HEK293 (cell line): ENCODE data around the gene CYB5D1.

Experiments
- BCL11A ChIP-seq: fragments of 450-650 bp; formaldehyde crosslinking; IDR thresholded peaks from 2 replicates; pipeline ENCODE4 v1.5.1; 2016; ENCODE audit warnings: low read depth, missing biosample characterization, missing genetic modification characterization
- BCL6B ChIP-seq: fragments of 450-650 bp; formaldehyde crosslinking; IDR thresholded peaks from 2 replicates; pipeline ENCODE4 v1.5.1; 2017; ENCODE audit warnings: missing biosample characterization, missing genetic modification characterization
- KLF16 ChIP-seq: fragments of 450-650 bp; formaldehyde crosslinking; IDR thresholded peaks from 2 replicates; pipeline ENCODE4 v1.5.1; 2017; ENCODE audit warnings: missing biosample characterization, missing genetic modification characterization
- TRIM28 ChIP-seq: IDR thresholded peaks from 2 replicates; pipeline ENCODE4 v1.6.1; 2011; ENCODE audit warnings: low read length, control low read depth, borderline replicate concordance
- ZBTB21 ChIP-seq: fragments of 450-650 bp; formaldehyde crosslinking; IDR thresholded peaks from 2 replicates; pipeline ENCODE4 v1.5.1; 2017; ENCODE audit warnings: missing biosample characterization, missing genetic modification characterization
- ZBTB7A ChIP-seq: fragments of 450-650 bp; formaldehyde crosslinking; IDR thresholded peaks from 2 replicates; pipeline ENCODE4 v1.5.1; 2016; ENCODE audit warnings: low read depth, missing biosample characterization, missing genetic modification characterization
- ZEB2 ChIP-seq: fragments of 450-650 bp; formaldehyde crosslinking; IDR thresholded peaks from 2 replicates; pipeline ENCODE4 v1.5.1; 2016; ENCODE audit warnings: missing biosample characterization, missing genetic modification characterization
- ZFP69B ChIP-seq: fragments of 450-650 bp; formaldehyde crosslinking; IDR thresholded peaks from 2 replicates; pipeline ENCODE4 v1.5.1; 2016; ENCODE audit warnings: missing biosample characterization, missing genetic modification characterization
- ZNF114 ChIP-seq: fragments of 450-650 bp; formaldehyde crosslinking; IDR thresholded peaks from 2 replicates; pipeline ENCODE4 v1.5.0; 2017; ENCODE audit warnings: missing biosample characterization, missing genetic modification characterization
- ZNF19 ChIP-seq: fragments of 450-650 bp; formaldehyde crosslinking; IDR thresholded peaks from 2 replicates; pipeline ENCODE4; 2016; ENCODE audit warnings: missing biosample characterization, missing genetic modification characterization, low read depth
- ZNF292 ChIP-seq: fragments of 450-650 bp; formaldehyde crosslinking; IDR thresholded peaks from 2 replicates; pipeline ENCODE4 v1.5.1; 2016; ENCODE audit warnings: low read depth, missing biosample characterization, missing genetic modification characterization, borderline replicate concordance
- ZNF302 ChIP-seq: fragments of 450-650 bp; formaldehyde crosslinking; IDR thresholded peaks from 2 replicates; pipeline ENCODE4 v1.5.1; 2016; ENCODE audit warnings: missing biosample characterization, missing genetic modification characterization, low read depth
- ZNF311 ChIP-seq: fragments of 450-650 bp; formaldehyde crosslinking; IDR thresholded peaks from 2 replicates; pipeline ENCODE4 v1.5.1; 2017; ENCODE audit warnings: missing biosample characterization, missing genetic modification characterization, borderline replicate concordance
- ZNF324 ChIP-seq: fragments of 450-650 bp; formaldehyde crosslinking; IDR thresholded peaks from 2 replicates; pipeline ENCODE4 v1.5.1; 2016; ENCODE audit warnings: missing biosample characterization, missing genetic modification characterization
- ZNF416 ChIP-seq: fragments of 450-650 bp; formaldehyde crosslinking; IDR thresholded peaks from 2 replicates; pipeline ENCODE4 v1.5.1; 2016; ENCODE audit warnings: missing biosample characterization, missing genetic modification characterization
- ZNF423 ChIP-seq: fragments of 450-650 bp; formaldehyde crosslinking; IDR thresholded peaks from 2 replicates; pipeline ENCODE4 v1.5.1; 2016; ENCODE audit warnings: missing biosample characterization, missing genetic modification characterization
- ZNF501 ChIP-seq: fragments of 450-650 bp; formaldehyde crosslinking; IDR thresholded peaks from 2 replicates; pipeline ENCODE4 v1.5.1; 2016; ENCODE audit warnings: missing biosample characterization, missing genetic modification characterization
- ZNF530 ChIP-seq: fragments of 450-650 bp; formaldehyde crosslinking; IDR thresholded peaks from 2 replicates; pipeline ENCODE4 v1.5.1; 2016; ENCODE audit warnings: low read depth, missing biosample characterization, missing genetic modification characterization
- ZNF560 ChIP-seq: fragments of 450-650 bp; formaldehyde crosslinking; IDR thresholded peaks from 2 replicates; pipeline ENCODE4 v1.5.1; 2017; ENCODE audit warnings: missing biosample characterization, missing genetic modification characterization, borderline replicate concordance
- ZNF561 ChIP-seq: fragments of 450-650 bp; IDR thresholded peaks from 2 replicates; pipeline ENCODE4 v1.5.1; 2018; ENCODE audit warnings: missing biosample characterization, missing genetic modification characterization, borderline replicate concordance
- ZNF658 ChIP-seq: fragments of 450-650 bp; formaldehyde crosslinking; IDR thresholded peaks from 2 replicates; pipeline ENCODE4; 2016; ENCODE audit warnings: missing biosample characterization, missing genetic modification characterization
- ZNF701 ChIP-seq: fragments of 450-650 bp; formaldehyde crosslinking; IDR thresholded peaks from 2 replicates; pipeline ENCODE4 v1.5.1; 2016; ENCODE audit warnings: missing biosample characterization, missing genetic modification characterization
- ZNF777 ChIP-seq: fragments of 450-650 bp; formaldehyde crosslinking; IDR thresholded peaks from 2 replicates; pipeline ENCODE4 v1.5.1; 2017; ENCODE audit warnings: missing biosample characterization, missing genetic modification characterization, borderline replicate concordance
- TF ChIP-seq, protein P1 (sequence below): fragments of 450-650 bp; formaldehyde crosslinking; IDR thresholded peaks from 2 replicates; pipeline ENCODE4 v1.5.0; 2017; ENCODE audit warnings: missing biosample characterization, missing genetic modification characterization, borderline replicate concordance
- TF ChIP-seq, protein P2 (sequence below): IDR thresholded peaks from 2 replicates; pipeline ENCODE4 v1.6.1; 2011; ENCODE audit warnings: mild to moderate bottlenecking, low read depth, low read length, borderline replicate concordance
- TF ChIP-seq, protein P3 (sequence below): fragments of 450-650 bp; formaldehyde crosslinking; IDR thresholded peaks from 2 replicates; pipeline ENCODE4 v1.5.1; 2016; ENCODE audit warnings: missing biosample characterization, missing genetic modification characterization
- TF ChIP-seq, protein P4 (sequence below): fragments of 450-650 bp; formaldehyde crosslinking; IDR thresholded peaks from 2 replicates; pipeline ENCODE4 v1.5.1; 2016; ENCODE audit warnings: missing biosample characterization, missing genetic modification characterization, low read depth
- TF ChIP-seq, protein P5 (sequence below): fragments of 450-650 bp; formaldehyde crosslinking; IDR thresholded peaks from 2 replicates; pipeline ENCODE4 v1.5.1; 2016; ENCODE audit warnings: missing biosample characterization, missing genetic modification characterization

CYB5D1 gene

GRCh38 chr17:7836596-7837407, 21.0 kb upstream of the CYB5D1 start (continued):
- TF ChIP-seq, protein P1, sequence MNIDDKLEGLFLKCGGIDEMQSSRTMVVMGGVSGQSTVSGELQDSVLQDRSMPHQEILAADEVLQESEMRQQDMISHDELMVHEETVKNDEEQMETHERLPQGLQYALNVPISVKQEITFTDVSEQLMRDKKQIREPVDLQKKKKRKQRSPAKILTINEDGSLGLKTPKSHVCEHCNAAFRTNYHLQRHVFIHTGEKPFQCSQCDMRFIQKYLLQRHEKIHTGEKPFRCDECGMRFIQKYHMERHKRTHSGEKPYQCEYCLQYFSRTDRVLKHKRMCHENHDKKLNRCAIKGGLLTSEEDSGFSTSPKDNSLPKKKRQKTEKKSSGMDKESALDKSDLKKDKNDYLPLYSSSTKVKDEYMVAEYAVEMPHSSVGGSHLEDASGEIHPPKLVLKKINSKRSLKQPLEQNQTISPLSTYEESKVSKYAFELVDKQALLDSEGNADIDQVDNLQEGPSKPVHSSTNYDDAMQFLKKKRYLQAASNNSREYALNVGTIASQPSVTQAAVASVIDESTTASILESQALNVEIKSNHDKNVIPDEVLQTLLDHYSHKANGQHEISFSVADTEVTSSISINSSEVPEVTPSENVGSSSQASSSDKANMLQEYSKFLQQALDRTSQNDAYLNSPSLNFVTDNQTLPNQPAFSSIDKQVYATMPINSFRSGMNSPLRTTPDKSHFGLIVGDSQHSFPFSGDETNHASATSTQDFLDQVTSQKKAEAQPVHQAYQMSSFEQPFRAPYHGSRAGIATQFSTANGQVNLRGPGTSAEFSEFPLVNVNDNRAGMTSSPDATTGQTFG (tag by site-specific recombination), result peak; percentile 99
- TF ChIP-seq ZNF423 (tag by site-specific recombination) (peak; percentile 58), ZNF701 (tag by site-specific recombination) (0 out of 2 replicates have a peak, but pooled peaks have one; percentile 35), ZNF501 (tag by site-specific recombination) (peak; percentile 99), ZNF302 (tag by site-specific recombination) (no peak), ZNF561 (tag by site-specific recombination) (peak; percentile 97), KLF16 (tag by site-specific recombination) (peak; percentile 100), ZNF777 (tag by site-specific recombination) (no peak), ZNF292 (no peak), ZNF324 (tag by site-specific recombination) (peak; percentile 99), ZBTB7A (tag by site-specific recombination) (peak; percentile 87; the same call in 1 of the 2 replicates), ZNF658 (tag by site-specific recombination) (no peak), ZNF311 (tag by site-specific recombination) (no peak), ZNF19 (tag by site-specific recombination) (no peak), ZNF530 (tag by site-specific recombination) (no peak), BCL11A (tag by site-specific recombination) (peak; percentile 100), ZNF114 (no peak), BCL6B (tag by site-specific recombination) (peak; percentile 81), TRIM28 (peak; percentile 83; the same call in 1 of the 2 replicates), ZNF560 (tag by site-specific recombination) (no peak), ZFP69B (tag by site-specific recombination) (peak; percentile 98), ZNF416 (tag by site-specific recombination) (no peak), ZEB2 (peak; percentile 98), ZBTB21 (peak; percentile 97)
- TF ChIP-seq, protein P2, sequence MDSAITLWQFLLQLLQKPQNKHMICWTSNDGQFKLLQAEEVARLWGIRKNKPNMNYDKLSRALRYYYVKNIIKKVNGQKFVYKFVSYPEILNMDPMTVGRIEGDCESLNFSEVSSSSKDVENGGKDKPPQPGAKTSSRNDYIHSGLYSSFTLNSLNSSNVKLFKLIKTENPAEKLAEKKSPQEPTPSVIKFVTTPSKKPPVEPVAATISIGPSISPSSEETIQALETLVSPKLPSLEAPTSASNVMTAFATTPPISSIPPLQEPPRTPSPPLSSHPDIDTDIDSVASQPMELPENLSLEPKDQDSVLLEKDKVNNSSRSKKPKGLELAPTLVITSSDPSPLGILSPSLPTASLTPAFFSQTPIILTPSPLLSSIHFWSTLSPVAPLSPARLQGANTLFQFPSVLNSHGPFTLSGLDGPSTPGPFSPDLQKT, result no peak; the same call in 1 of the 2 replicates
- TF ChIP-seq, protein P3, sequence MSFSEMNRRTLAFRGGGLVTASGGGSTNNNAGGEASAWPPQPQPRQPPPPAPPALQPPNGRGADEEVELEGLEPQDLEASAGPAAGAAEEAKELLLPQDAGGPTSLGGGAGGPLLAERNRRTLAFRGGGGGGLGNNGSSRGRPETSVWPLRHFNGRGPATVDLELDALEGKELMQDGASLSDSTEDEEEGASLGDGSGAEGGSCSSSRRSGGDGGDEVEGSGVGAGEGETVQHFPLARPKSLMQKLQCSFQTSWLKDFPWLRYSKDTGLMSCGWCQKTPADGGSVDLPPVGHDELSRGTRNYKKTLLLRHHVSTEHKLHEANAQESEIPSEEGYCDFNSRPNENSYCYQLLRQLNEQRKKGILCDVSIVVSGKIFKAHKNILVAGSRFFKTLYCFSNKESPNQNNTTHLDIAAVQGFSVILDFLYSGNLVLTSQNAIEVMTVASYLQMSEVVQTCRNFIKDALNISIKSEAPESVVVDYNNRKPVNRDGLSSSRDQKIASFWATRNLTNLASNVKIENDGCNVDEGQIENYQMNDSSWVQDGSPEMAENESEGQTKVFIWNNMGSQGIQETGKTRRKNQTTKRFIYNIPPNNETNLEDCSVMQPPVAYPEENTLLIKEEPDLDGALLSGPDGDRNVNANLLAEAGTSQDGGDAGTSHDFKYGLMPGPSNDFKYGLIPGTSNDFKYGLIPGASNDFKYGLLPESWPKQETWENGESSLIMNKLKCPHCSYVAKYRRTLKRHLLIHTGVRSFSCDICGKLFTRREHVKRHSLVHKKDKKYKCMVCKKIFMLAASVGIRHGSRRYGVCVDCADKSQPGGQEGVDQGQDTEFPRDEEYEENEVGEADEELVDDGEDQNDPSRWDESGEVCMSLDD, result peak; percentile 98
- TF ChIP-seq, protein P4, sequence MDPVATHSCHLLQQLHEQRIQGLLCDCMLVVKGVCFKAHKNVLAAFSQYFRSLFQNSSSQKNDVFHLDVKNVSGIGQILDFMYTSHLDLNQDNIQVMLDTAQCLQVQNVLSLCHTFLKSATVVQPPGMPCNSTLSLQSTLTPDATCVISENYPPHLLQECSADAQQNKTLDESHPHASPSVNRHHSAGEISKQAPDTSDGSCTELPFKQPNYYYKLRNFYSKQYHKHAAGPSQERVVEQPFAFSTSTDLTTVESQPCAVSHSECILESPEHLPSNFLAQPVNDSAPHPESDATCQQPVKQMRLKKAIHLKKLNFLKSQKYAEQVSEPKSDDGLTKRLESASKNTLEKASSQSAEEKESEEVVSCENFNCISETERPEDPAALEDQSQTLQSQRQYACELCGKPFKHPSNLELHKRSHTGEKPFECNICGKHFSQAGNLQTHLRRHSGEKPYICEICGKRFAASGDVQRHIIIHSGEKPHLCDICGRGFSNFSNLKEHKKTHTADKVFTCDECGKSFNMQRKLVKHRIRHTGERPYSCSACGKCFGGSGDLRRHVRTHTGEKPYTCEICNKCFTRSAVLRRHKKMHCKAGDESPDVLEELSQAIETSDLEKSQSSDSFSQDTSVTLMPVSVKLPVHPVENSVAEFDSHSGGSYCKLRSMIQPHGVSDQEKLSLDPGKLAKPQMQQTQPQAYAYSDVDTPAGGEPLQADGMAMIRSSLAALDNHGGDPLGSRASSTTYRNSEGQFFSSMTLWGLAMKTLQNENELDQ (tag by site-specific recombination), result no peak
- TF ChIP-seq, protein P5, sequence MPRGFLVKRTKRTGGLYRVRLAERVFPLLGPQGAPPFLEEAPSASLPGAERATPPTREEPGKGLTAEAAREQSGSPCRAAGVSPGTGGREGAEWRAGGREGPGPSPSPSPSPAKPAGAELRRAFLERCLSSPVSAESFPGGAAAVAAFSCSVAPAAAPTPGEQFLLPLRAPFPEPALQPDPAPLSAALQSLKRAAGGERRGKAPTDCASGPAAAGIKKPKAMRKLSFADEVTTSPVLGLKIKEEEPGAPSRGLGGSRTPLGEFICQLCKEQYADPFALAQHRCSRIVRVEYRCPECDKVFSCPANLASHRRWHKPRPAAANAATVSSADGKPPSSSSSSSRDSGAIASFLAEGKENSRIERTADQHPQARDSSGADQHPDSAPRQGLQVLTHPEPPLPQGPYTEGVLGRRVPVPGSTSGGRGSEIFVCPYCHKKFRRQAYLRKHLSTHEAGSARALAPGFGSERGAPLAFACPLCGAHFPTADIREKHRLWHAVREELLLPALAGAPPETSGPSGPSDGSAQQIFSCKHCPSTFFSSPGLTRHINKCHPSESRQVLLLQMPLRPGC, result peak; percentile 98
